ENCODE measurements around the gene LINC00237. TPM values are rescaled to one million over a fixed set of nuclear protein-coding genes. Genes with fewer than 3 reads are reported as not detected.

The LINC00237 gene
- total and polyA plus RNA-seq, 4 donors = not detected

DNA sequence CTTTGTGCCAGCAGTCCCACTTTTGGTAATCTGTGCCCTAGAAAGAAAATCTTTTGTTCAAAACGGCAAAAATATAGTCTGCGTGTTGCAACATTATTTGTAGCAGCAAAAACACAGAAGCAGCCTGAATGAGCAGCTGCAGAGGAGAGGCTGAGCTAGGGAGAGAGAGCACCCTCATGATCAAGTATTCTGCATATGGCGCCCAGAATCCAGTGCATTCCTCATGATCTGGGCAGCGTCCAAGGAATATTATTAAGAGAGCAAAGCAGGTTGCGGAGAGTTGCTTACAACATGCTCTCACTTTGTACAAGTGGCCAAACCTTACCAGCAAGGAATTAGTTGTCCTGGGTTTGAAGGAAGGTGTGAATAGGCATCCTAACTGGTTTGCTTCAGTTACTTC, 45.6 kb upstream of the LINC00237 start (continued):
- TF ChIP-seq RXRA (IDR thresholded peaks at IDR 0.05) (no peak), EGR1 (IDR thresholded peaks at IDR 0.05; ENCODE audit: low read depth in 2 of 2) (no peak), NR2F2 (IDR thresholded peaks at IDR 0.05) (no peak)

GRCh38 chr20:21149344-21149743, 43.2 kb upstream of the LINC00237 start:
- no peak overlapping the region for H3K9ac ChIP-seq (ENCODE audit: low read depth in 1 of 2, low read length in 2 of 2)
- no peak for TF ChIP-seq FOXA2 (IDR thresholded peaks at IDR 0.05)
- TF ChIP-seq RXRA (IDR thresholded peaks at IDR 0.05) = no peak
- no peak overlapping the region for H3K4me3 ChIP-seq (ENCODE audit: low read depth in 1 of 3, low read length in 3 of 3)
- no peak for DNase-seq (ENCODE audit: low spot score)
- H3K4me1 ChIP-seq (ENCODE audit: control insufficient read depth in 4 of 4, insufficient read depth in 4 of 4, low read length in 3 of 4) = no peaks in the 10 kb centered on the region
- no peaks in the 10 kb centered on the region for H3K9me3 ChIP-seq (ENCODE audit: control insufficient read depth in 4 of 4, low read length in 3 of 4)
- H3K36me3 ChIP-seq (ENCODE audit: control insufficient read depth in 4 of 4, insufficient read depth in 3 of 4, low read depth in 1 of 4, low read length in 3 of 4) = no peaks in the 10 kb centered on the region
- H3K27ac ChIP-seq (ENCODE audit: low read depth in 1 of 2, low read length in 2 of 2) = no peak overlapping the region
- WGBS = 92% methylated on average over 9 of the region's 9 CpGs
- H3K27me3 ChIP-seq (ENCODE audit: control insufficient read depth in 4 of 4, insufficient read depth in 4 of 4, low read length in 3 of 4) = no peaks in the 10 kb centered on the region

DNA sequence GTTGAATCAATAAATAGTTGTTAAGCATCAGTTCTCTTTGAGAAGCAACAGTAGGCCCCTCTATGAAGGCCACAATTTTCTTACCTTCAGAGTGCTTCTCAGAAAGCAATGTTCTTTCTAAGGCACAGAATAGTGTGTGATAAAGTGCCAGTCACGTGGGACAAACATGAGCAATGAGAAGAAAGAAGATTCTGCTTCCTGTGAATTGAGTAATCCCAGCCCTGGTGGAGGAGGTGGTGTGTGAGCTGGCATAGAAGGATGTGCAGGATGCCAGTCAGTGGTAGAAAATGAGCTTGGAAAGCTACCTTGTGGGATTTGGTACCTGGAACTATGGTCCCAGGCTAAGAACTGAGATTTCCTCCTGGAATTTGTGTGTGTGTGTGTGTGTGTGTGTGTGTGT, 41.4 kb upstream of the LINC00237 start:
- Histone ChIP-seq H3K27me3 (ENCODE audit: control insufficient read depth in 4 of 4, insufficient read depth in 4 of 4, low read length in 3 of 4) (no peaks in the 10 kb centered on the region), H3K27ac (ENCODE audit: low read depth in 1 of 2, low read length in 2 of 2) (no peak overlapping the region), H3K4me3 (ENCODE audit: low read depth in 1 of 3, low read length in 3 of 3) (no peak overlapping the region), H3K9me3 (ENCODE audit: control insufficient read depth in 4 of 4, low read length in 3 of 4) (no peaks in the 10 kb centered on the region), H3K36me3 (ENCODE audit: control insufficient read depth in 4 of 4, insufficient read depth in 3 of 4, low read depth in 1 of 4, low read length in 3 of 4) (no peaks in the 10 kb centered on the region), H3K9ac (ENCODE audit: low read depth in 1 of 2, low read length in 2 of 2) (no peak overlapping the region), H3K4me1 (ENCODE audit: control insufficient read depth in 4 of 4, insufficient read depth in 4 of 4, low read length in 3 of 4) (no peaks in the 10 kb centered on the region)
- TF ChIP-seq FOXA1 (IDR thresholded peaks at IDR 0.05) = no peak
- no peak for TF ChIP-seq ZBTB33 (IDR thresholded peaks at IDR 0.05)
- TF ChIP-seq RAD21 (IDR thresholded peaks at IDR 0.05) = no peak
- no peak for TF ChIP-seq HNF4G (IDR thresholded peaks at IDR 0.05)
- TF ChIP-seq, protein P1, sequence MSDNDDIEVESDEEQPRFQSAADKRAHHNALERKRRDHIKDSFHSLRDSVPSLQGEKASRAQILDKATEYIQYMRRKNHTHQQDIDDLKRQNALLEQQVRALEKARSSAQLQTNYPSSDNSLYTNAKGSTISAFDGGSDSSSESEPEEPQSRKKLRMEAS (IDR thresholded peaks at IDR 0.05) = no peak
- no peak for TF ChIP-seq CTCF (IDR thresholded peaks at IDR 0.05; ENCODE audit: low read depth, low read length, missing input control)
- TF ChIP-seq REST (IDR thresholded peaks at IDR 0.05) = no peak
- TF ChIP-seq FOXA2 (IDR thresholded peaks at IDR 0.05) = no peak
- TF ChIP-seq RXRA (IDR thresholded peaks at IDR 0.05) = no peak
- TF ChIP-seq SP1 (IDR thresholded peaks at IDR 0.05) = no peak
- no peak for TF ChIP-seq JUND (IDR thresholded peaks at IDR 0.05)
- no peak for TF ChIP-seq YY1 (IDR thresholded peaks at IDR 0.05)
- no peak for TF ChIP-seq EGR1 (IDR thresholded peaks at IDR 0.05; ENCODE audit: low read depth in 2 of 2)
- TF ChIP-seq, protein P2, sequence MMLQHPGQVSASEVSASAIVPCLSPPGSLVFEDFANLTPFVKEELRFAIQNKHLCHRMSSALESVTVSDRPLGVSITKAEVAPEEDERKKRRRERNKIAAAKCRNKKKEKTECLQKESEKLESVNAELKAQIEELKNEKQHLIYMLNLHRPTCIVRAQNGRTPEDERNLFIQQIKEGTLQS (IDR thresholded peaks at IDR 0.05) = no peak
- TF ChIP-seq HNF4A (conservative IDR thresholded peaks at IDR 0.05) = no peak
- DNase-seq (ENCODE audit: low spot score) = no peak
- 89% methylated on average over 1 of the region's 1 CpG for WGBS
